OCI-LY1 (cell line): ENCODE measurements around the gene NSD1.

Experiments used
- H2AFZ ChIP-seq: fragments of 200-600 bp; sonication (generic), shearing (Covaris generic); 2 replicates; pipeline ENCODE4 v1.6.0; 2014; ENCODE audit warnings: antibody characterized with exemption, mild to moderate bottlenecking, low read length
- H3F3A ChIP-seq: fragments of 200-600 bp; sonication (generic), shearing (Covaris generic); 2 replicates; pipeline ENCODE4 v1.6.0; 2014; ENCODE audit warnings: mild to moderate bottlenecking, antibody characterized with exemption, low read length, moderate library complexity; ENCODE audit not compliant: insufficient read depth
- H3K27ac ChIP-seq: fragments of 200-600 bp; sonication (generic); 2 replicates; pipeline ENCODE4 v1.5.1; 2014; ENCODE audit warnings: low read length, mixed run types, mild to moderate bottlenecking, low read depth; ENCODE audit not compliant: poor library complexity, severe bottlenecking
- H3K27me3 ChIP-seq: fragments of 200-600 bp; sonication (generic); 2 replicates; pipeline ENCODE4 v1.6.0; 2014; ENCODE audit warnings: antibody characterized with exemption, mild to moderate bottlenecking, low read length, moderate library complexity; ENCODE audit not compliant: insufficient read depth
- H3K36me3 ChIP-seq: fragments of 200-600 bp; sonication (generic); 2 replicates; pipeline ENCODE4 v1.6.1; 2014; ENCODE audit warnings: mild to moderate bottlenecking, antibody characterized with exemption, low read length, moderate library complexity, mixed read lengths; ENCODE audit not compliant: insufficient read depth
- H3K4me1 ChIP-seq: fragments of 200-600 bp; sonication (generic); 2 replicates; pipeline ENCODE4 v1.5.1; 2014; ENCODE audit warnings: mild to moderate bottlenecking, low read length, moderate library complexity; ENCODE audit not compliant: insufficient read depth, severe bottlenecking
- H3K4me2 ChIP-seq: fragments of 200-600 bp; sonication (generic), shearing (Covaris generic); 2 replicates; pipeline ENCODE4 v1.6.1; 2014; ENCODE audit warnings: low read length
- H3K4me3 ChIP-seq: fragments of 200-600 bp; sonication (generic); 2 replicates; pipeline ENCODE4 v1.5.1; 2014; ENCODE audit warnings: low read length, low read depth, mild to moderate bottlenecking, mixed read lengths; ENCODE audit not compliant: poor library complexity, severe bottlenecking
- H3K79me2 ChIP-seq: fragments of 200-600 bp; shearing (Covaris generic); 2 replicates; pipeline ENCODE4 v1.6.1; 2016; ENCODE audit warnings: mixed run types, low read length, mixed read lengths; ENCODE audit not compliant: insufficient read depth
- H3K9ac ChIP-seq: fragments of 200-600 bp; sonication (generic), shearing (Covaris generic); 2 replicates; pipeline ENCODE4 v1.6.1; 2014; ENCODE audit warnings: mild to moderate bottlenecking, low read length, mixed read lengths
- H3K9me2 ChIP-seq: fragments of 200-600 bp; sonication (generic), shearing (Covaris generic); 2 replicates; pipeline ENCODE4 v1.6.1; 2014; ENCODE audit warnings: low read depth, mild to moderate bottlenecking, low read length, mixed read lengths
- H3K9me3 ChIP-seq: fragments of 200-600 bp; shearing (Covaris generic); 2 replicates; pipeline ENCODE4 v1.6.1; 2014; ENCODE audit warnings: low read length, mixed read lengths
- H4K20me1 ChIP-seq: fragments of 200-600 bp; sonication (generic), shearing (Covaris generic); 2 replicates; pipeline ENCODE4 v1.6.0; 2016; ENCODE audit warnings: mild to moderate bottlenecking, low read length; ENCODE audit not compliant: insufficient read depth
- CTCF ChIP-seq: fragments of 200-600 bp; sonication (generic), shearing (Covaris generic); IDR thresholded peaks from 2 replicates; pipeline ENCODE4 v1.5.1; 2017; ENCODE audit warnings: mild to moderate bottlenecking, antibody characterized with exemption, low read length, moderate library complexity, mixed read lengths
- EZH2 ChIP-seq: fragments of 200-600 bp; sonication (generic), shearing (Covaris generic); IDR thresholded peaks from 2 replicates; pipeline ENCODE4 v1.8.0; 2017; ENCODE audit warnings: borderline replicate concordance, mixed run types, mild to moderate bottlenecking, antibody characterized with exemption, low read length, moderate library complexity, mixed read lengths

NSD1 gene

GRCh38 chr5:177296581-177296980 lies 163.0 kb downstream of the NSD1 start:
- Histone ChIP-seq H4K20me1 (no peaks in the 10 kb centered on the region), H3K9me2 (no peaks in the 10 kb centered on the region), H3K27me3 (no peaks in the 10 kb centered on the region), H3K27ac (peak overlapping the region; percentile 27), H3K4me2 (no peak overlapping the region), H3K4me3 (no peak overlapping the region), H3K36me3 (peaks cover 74% of the 10 kb centered on the region), H3K9me3 (no peaks in the 10 kb centered on the region), H3K79me2 (no peaks in the 10 kb centered on the region), H2AFZ (no peak overlapping the region), H3K9ac (no peak overlapping the region), H3K4me1 (peaks cover 33% of the 10 kb centered on the region), H3F3A (no peaks in the 10 kb centered on the region; the same call in 1 of the 2 replicates)
- TF ChIP-seq CTCF (no peak), EZH2 (no peak)

- Histone ChIP-seq H3K79me2 (no peaks in the 10 kb centered on the region), H3K27ac (peak overlapping the region; percentile 13), H4K20me1 (no peaks in the 10 kb centered on the region), H3K4me2 (no peak overlapping the region), H3K9me3 (no peaks in the 10 kb centered on the region), H3K4me1 (peaks cover 39% of the 10 kb centered on the region), H2AFZ (no peak overlapping the region), H3F3A (no peaks in the 10 kb centered on the region; the same call in 1 of the 2 replicates), H3K9ac (no peak overlapping the region), H3K4me3 (no peak overlapping the region), H3K9me2 (no peaks in the 10 kb centered on the region), H3K36me3 (peaks cover 64% of the 10 kb centered on the region), H3K27me3 (no peaks in the 10 kb centered on the region)
- TF ChIP-seq CTCF (no peak), EZH2 (no peak)
Observed at GRCh38 chr5:177297922-177298321, 164.3 kb downstream of the NSD1 start.

- peaks cover 48% of the 10 kb centered on the region for H3K36me3 ChIP-seq
- no peak overlapping the region for H3K9ac ChIP-seq
- no peaks in the 10 kb centered on the region for H3K9me2 ChIP-seq
- no peak overlapping the region for H3K4me3 ChIP-seq
- H3K4me1 ChIP-seq: peaks cover 43% of the 10 kb centered on the region
- H3K4me2 ChIP-seq: no peak overlapping the region
- H2AFZ ChIP-seq: no peak overlapping the region
- TF ChIP-seq CTCF (no peak), EZH2 (no peak)
- no peaks in the 10 kb centered on the region for H4K20me1 ChIP-seq
- H3K79me2 ChIP-seq: peaks cover 9% of the 10 kb centered on the region
- peak overlapping the region; percentile 69 for H3K27ac ChIP-seq
- H3K27me3 ChIP-seq: no peaks in the 10 kb centered on the region
- H3K9me3 ChIP-seq: no peaks in the 10 kb centered on the region
- no peaks in the 10 kb centered on the region; the same call in 1 of the 2 replicates for H3F3A ChIP-seq
Observed at GRCh38 chr5:177299697-177300096, 166.1 kb downstream of the NSD1 start.
